Vagina (tissue), 2 donors: ENCODE data around the gene GRB2. TPM values are rescaled to one million over a fixed set of nuclear protein-coding genes. Genes with fewer than 3 reads are reported as not detected.
"Not testable (repeated sequence)": the region's sequence is repeated elsewhere in the genome, so short reads cannot be mapped to it uniquely, and the experiment has no call there.

Experiments
- DNase-seq, 2 donors: peaks; one replicate each; pipeline ENCODE4 v3.0.0-alpha.2; 2017; ENCODE audit errors: extremely low spot score in 2 of 2
- H3K27ac ChIP-seq: fragments of 200-600 bp; sonication (generic); one replicate; pipeline ENCODE4 v1.5.1; 2019
- H3K27me3 ChIP-seq: fragments of 200-600 bp; sonication (generic); one replicate; pipeline ENCODE4 v1.5.1; 2019
- H3K36me3 ChIP-seq, 2 donors: fragments of 200-600 bp; sonication (generic); one replicate each; pipeline ENCODE4 v1.5.1; 2017 to 2019
- H3K4me1 ChIP-seq: fragments of 200-600 bp; sonication (generic); one replicate; pipeline ENCODE4 v1.5.1; 2019
- H3K4me3 ChIP-seq, 2 donors: fragments of 200-600 bp; sonication (generic); 1 replicate in 1 of 2; 2 replicates in 1 of 2; pipeline ENCODE4 v1.5.1; 2016 to 2019
- H3K9me3 ChIP-seq: fragments of 200-600 bp; sonication (generic); one replicate; pipeline ENCODE4 v1.5.1; 2019
- POLR2A ChIP-seq, 2 donors: fragments of 450-650 bp; IDR thresholded peaks; one replicate each; pipeline ENCODE4 v1.6.1; 2017; ENCODE audit warnings: antibody characterized with exemption in 2 of 2, mild to moderate bottlenecking in 2 of 2, moderate library complexity in 2 of 2
- POLR2AphosphoS5 ChIP-seq, 2 donors: sonication (generic); formaldehyde crosslinking; IDR thresholded peaks; one replicate each; pipeline ENCODE4 v1.9.0; 2017; ENCODE audit warnings: antibody characterized with exemption in 2 of 2, mild to moderate bottlenecking in 2 of 2, low read depth in 1 of 2; ENCODE audit not compliant: insufficient read depth in 1 of 2
- intact Hi-C: fragments of 100-400 bp; cut with DNase I; formaldehyde crosslinking; loops from one replicate; pipeline ENCODE4 v1.15.1; 2023
- total RNA-seq: library from RNA; depleted of rRNA; stranded (reverse); fragments of >200 nt; gene quantifications from one replicate; pipeline ENCODE4 v1.2.3, GENCODE V29; 2016
- TF ChIP-seq, protein P1 (sequence below), 3 experiments: fragments of 450-650 bp in 2 of 3; fragments of 200-600 bp in 1 of 3; sonication (generic) in 1 of 3; IDR thresholded peaks; one replicate each; pipeline ENCODE4 v1.5.1; 2017 to 2019; ENCODE audit warnings: antibody characterized with exemption in 3 of 3, mild to moderate bottlenecking in 2 of 3, moderate library complexity in 2 of 3

The GRB2 gene
- total RNA-seq, 1 donor from 2014 or later, result 71.9 TPM

DNA sequence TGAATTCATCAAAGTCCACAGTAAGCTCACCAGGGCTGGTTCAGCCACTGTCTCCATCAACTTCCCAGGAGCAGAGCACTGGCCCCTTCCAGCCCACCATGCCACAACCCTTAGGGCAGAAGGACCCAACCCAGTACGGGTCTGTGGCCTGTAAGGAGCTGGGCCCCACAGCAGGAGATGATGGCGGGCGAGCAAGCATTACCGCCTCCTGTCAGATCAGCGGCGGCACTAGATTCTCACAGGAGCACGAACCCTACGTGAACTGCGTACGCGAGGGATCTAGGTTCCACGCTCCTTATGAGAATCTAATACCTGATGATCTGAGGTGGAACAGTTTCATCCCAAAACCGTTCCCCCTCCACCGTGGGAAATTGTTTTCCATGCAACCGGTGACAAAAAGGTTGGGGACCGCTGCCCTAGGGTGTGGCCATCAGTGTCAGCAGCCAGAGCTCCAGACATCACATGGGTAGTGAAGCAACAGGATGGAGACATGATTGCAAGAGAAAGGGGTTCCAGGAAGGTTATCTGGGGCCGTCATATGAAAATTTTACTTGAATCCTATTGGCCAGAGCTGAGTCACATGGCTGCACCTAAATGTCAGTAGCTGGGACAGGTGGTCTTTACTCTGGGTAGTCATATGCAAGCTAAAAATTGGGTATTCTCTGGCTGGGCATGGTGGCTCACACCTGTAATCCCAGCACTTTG, 103.8 kb downstream of the GRB2 start:
- Histone ChIP-seq H3K27me3 (no peaks in the 10 kb centered on the region), H3K9me3 (no peaks in the 10 kb centered on the region), H3K36me3 (no peaks in the 10 kb centered on the region), H3K4me3 (no peak overlapping the region), H3K27ac (no peak overlapping the region), H3K4me1 (no peaks in the 10 kb centered on the region)
- TF ChIP-seq POLR2AphosphoS5 (IDR thresholded peaks at IDR 0.05; ENCODE audit: insufficient read depth in 1 of 2, low read depth in 1 of 2) (no peak), POLR2A (IDR thresholded peaks at IDR 0.05) (no peak)
- TF ChIP-seq, protein P1, sequence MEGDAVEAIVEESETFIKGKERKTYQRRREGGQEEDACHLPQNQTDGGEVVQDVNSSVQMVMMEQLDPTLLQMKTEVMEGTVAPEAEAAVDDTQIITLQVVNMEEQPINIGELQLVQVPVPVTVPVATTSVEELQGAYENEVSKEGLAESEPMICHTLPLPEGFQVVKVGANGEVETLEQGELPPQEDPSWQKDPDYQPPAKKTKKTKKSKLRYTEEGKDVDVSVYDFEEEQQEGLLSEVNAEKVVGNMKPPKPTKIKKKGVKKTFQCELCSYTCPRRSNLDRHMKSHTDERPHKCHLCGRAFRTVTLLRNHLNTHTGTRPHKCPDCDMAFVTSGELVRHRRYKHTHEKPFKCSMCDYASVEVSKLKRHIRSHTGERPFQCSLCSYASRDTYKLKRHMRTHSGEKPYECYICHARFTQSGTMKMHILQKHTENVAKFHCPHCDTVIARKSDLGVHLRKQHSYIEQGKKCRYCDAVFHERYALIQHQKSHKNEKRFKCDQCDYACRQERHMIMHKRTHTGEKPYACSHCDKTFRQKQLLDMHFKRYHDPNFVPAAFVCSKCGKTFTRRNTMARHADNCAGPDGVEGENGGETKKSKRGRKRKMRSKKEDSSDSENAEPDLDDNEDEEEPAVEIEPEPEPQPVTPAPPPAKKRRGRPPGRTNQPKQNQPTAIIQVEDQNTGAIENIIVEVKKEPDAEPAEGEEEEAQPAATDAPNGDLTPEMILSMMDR (IDR thresholded peaks at IDR 0.05), result no peak
- intact Hi-C loops, result no loop called here
- no peak for DNase-seq

DNA sequence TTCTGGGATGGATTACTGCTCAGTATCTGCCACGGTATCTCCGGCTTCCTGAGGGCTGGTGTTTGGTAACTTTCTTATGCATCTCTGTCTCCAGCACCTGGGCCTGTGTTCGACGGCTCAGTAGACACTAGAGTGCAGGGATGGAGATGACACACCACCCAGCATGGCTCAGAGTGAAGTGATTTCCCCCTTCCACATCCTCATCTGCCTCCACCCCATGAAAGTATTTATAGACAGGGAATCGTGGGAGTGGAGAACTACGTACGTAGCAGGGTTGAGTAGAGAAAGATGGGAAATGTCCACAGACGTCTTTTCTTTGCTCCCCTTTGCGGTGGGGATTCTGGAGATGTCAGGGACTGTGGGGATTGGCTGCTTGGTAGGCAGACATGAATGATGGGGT, 104.4 kb downstream of the GRB2 start:
- intact Hi-C loops, result no loop called here
- no peak for DNase-seq
- no peaks in the 10 kb centered on the region for H3K27me3 ChIP-seq
- H3K36me3 ChIP-seq, result no peaks in the 10 kb centered on the region
- no peak overlapping the region for H3K27ac ChIP-seq
- H3K4me1 ChIP-seq, result no peaks in the 10 kb centered on the region
- TF ChIP-seq, protein P1 (IDR thresholded peaks at IDR 0.05), result no peak
- no peak for TF ChIP-seq POLR2A (IDR thresholded peaks at IDR 0.05)
- no peak for TF ChIP-seq POLR2AphosphoS5 (IDR thresholded peaks at IDR 0.05; ENCODE audit: insufficient read depth in 1 of 2, low read depth in 1 of 2)
- no peaks in the 10 kb centered on the region for H3K9me3 ChIP-seq
- no peak overlapping the region for H3K4me3 ChIP-seq

GRCh38 chr17:75300280-75300679, 105.2 kb downstream of the GRB2 start:
- intact Hi-C loops, result no loop called here
- H3K9me3 ChIP-seq, result no peaks in the 10 kb centered on the region

DNA sequence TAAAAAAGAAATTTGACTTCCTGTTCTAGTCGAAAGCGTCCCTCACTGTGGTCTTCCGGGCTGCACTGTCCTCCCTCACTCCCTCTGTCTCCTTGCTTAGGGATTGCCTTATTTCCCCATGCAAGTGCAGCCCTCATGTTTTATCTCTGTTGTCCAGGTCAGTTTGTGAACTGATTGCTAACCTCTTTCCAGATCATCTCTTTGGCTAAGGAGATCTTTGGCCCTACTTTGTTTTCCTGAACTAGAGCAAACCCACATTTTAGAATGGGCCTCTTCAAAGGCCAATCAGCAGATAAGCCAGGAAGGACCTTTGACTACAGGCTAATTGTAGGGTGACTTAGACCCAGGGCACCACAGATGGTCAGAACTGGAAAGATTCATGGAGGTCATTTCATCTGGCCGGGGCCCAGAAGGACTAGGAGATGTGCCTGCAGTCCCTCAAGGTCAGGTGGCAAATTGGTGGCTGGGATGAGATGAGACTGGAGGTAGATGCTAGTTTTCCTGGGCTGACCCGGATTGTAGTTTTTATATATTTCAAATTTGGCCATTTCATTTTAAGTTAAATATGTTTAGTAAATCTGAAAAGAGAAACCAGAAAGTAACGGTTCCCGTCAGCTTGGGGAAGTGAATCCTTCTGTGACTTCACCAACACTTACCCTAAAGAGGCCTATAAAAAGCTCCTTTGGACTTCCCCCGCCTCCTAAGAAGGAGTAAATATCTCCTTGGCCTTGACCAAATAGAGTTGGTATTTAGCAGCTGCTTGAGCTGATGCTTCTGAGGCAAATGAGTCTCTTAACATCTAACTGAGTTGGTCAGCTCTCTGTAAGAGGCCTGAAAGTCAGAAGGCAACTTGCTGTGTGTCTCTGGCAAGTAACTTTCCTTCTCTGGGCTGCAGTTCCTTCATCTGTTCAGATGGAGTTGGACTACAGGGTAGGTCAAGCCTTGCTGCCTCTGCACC, 110.0 kb downstream of the GRB2 start:
- Histone ChIP-seq H3K9me3 (no peaks in the 10 kb centered on the region), H3K4me1 (no peaks in the 10 kb centered on the region), H3K36me3 (no peaks in the 10 kb centered on the region), H3K27me3 (no peaks in the 10 kb centered on the region), H3K4me3 (no peak overlapping the region), H3K27ac (no peak overlapping the region)
- no peak for DNase-seq
- intact Hi-C loops, result no loop called here
- peak in 1 of 2 donors; percentile 8 for TF ChIP-seq POLR2A (IDR thresholded peaks at IDR 0.05)
- no peak for TF ChIP-seq POLR2AphosphoS5 (IDR thresholded peaks at IDR 0.05; ENCODE audit: insufficient read depth in 1 of 2, low read depth in 1 of 2)

More at GRCh38 chr17:75300280-75300679, 105.2 kb downstream of the GRB2 start:
- no peak for DNase-seq
- H3K4me3 ChIP-seq, result no peak overlapping the region
- H3K4me1 ChIP-seq, result no peaks in the 10 kb centered on the region
- no peak overlapping the region for H3K27ac ChIP-seq
- H3K27me3 ChIP-seq, result no peaks in the 10 kb centered on the region
- H3K36me3 ChIP-seq, result no peaks in the 10 kb centered on the region
- no peak for TF ChIP-seq POLR2AphosphoS5 (IDR thresholded peaks at IDR 0.05; ENCODE audit: insufficient read depth in 1 of 2, low read depth in 1 of 2)
- no peak for TF ChIP-seq POLR2A (IDR thresholded peaks at IDR 0.05)
- TF ChIP-seq, protein P1 (IDR thresholded peaks at IDR 0.05), result no peak

- H3K4me1 ChIP-seq, H3K9me3 ChIP-seq, H3K36me3 ChIP-seq, H3K4me3 ChIP-seq, H3K27ac ChIP-seq, H3K27me3 ChIP-seq, DNase-seq, intact Hi-C loops: not testable (repeated sequence)
These were observed 112.5 kb downstream of the GRB2 start for GRCh38 chr17:75292810-75293448.
